OCI-LY3 (cell line): ENCODE data around the gene CCDC14.
"Not testable (repeated sequence)": the region's sequence is repeated elsewhere in the genome, so short reads cannot be mapped to it uniquely, and the experiment has no call there.

Experiments used
- H2AFZ ChIP-seq: fragments of 200-600, 300-600 bp; shearing (Covaris generic); 2 replicates; pipeline ENCODE4 v1.6.0; 2014; ENCODE audit warnings: antibody characterized with exemption, low read depth, low read length
- H3K27ac ChIP-seq: fragments of 200-600, 300-600 bp; sonication (generic); 2 replicates; pipeline ENCODE4 v1.5.1; 2014; ENCODE audit warnings: mild to moderate bottlenecking, low read length, moderate library complexity, mixed read lengths
- H3K27me3 ChIP-seq: fragments of 200-600, 300-600 bp; sonication (generic); 2 replicates; pipeline ENCODE4 v1.6.1; 2014; ENCODE audit warnings: low read depth, low read length, mixed read lengths
- H3K36me3 ChIP-seq: fragments of 200-600, 300-600 bp; sonication (generic); replicated peaks from 2 replicates; pipeline ENCODE3; 2014; ENCODE audit warnings: low read depth, low read length, mixed read lengths
- H3K4me1 ChIP-seq: fragments of 300-600, 200-600 bp; sonication (generic); 2 replicates; pipeline ENCODE4 v1.6.1; 2014; ENCODE audit warnings: low read length, mixed read lengths
- H3K4me2 ChIP-seq: fragments of 200-600, 300-600 bp; sonication (generic); 2 replicates; pipeline ENCODE4 v1.6.1; 2014; ENCODE audit warnings: low read length, mixed read lengths
- H3K4me3 ChIP-seq: fragments of 300-600, 200-600 bp; sonication (generic); 2 replicates; pipeline ENCODE4 v1.5.1; 2014; ENCODE audit warnings: antibody characterized with exemption, mild to moderate bottlenecking, low read length, moderate library complexity
- H3K79me2 ChIP-seq: fragments of 300-600, 200-600 bp; shearing (Covaris generic); 2 replicates; pipeline ENCODE4 v1.6.1; 2014; ENCODE audit warnings: mild to moderate bottlenecking, low read length, mixed read lengths
- H3K9ac ChIP-seq: fragments of 300-600, 200-600 bp; shearing (Covaris generic); 2 replicates; pipeline ENCODE4 v1.6.0; 2014; ENCODE audit warnings: mild to moderate bottlenecking, low read length, moderate library complexity
- H3K9me3 ChIP-seq: fragments of 200-600, 300-600 bp; shearing (Covaris generic); 2 replicates; pipeline ENCODE4 v1.6.1; 2014; ENCODE audit warnings: low read length, mixed read lengths; ENCODE audit not compliant: insufficient read depth
- H4K20me1 ChIP-seq: fragments of 200-600, 300-600 bp; sonication (generic); 2 replicates; pipeline ENCODE4 v1.6.1; 2016; ENCODE audit warnings: low read length, mixed read lengths; ENCODE audit not compliant: insufficient read depth
- CTCF ChIP-seq: fragments of 200-600, 300-600 bp; sonication (generic); IDR thresholded peaks from 2 replicates; pipeline ENCODE4 v1.5.1; 2014; ENCODE audit warnings: antibody characterized with exemption, low read length, low read depth
- EZH2phosphoT487 ChIP-seq: fragments of 200-600 bp; shearing (Covaris generic); IDR thresholded peaks from 2 replicates; pipeline ENCODE4 v1.6.1; 2018; ENCODE audit warnings: antibody characterized with exemption, mixed run types, low read depth

The CCDC14 gene

DNA sequence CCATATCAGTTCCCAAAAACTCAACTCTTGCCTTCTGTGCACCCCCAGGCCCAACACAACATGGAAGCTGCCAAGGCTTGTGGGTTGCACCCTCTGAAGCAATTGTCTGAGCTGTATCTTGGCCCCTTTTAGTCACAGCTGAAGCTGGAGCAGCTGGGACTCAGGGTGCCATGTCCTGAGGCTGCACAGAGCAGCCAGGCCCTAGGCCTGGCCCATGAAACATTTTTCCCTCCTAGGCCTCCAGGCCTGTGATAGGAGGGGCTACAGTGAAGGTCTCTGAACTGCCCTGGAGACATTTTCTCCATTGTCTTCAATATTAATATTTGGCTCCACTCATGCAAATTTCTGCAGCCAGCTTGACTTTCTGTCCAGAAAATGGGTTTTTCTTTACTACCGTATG lies 68.8 kb downstream of the CCDC14 start:
- TF ChIP-seq EZH2phosphoT487 (no peak), CTCF (no peak)

GRCh38 chr3:123890991-123891390 lies 70.0 kb downstream of the CCDC14 start:
- not testable (repeated sequence) for H3K9me3 ChIP-seq, H3K9ac ChIP-seq, H3K79me2 ChIP-seq, H3K36me3 ChIP-seq, H3K4me3 ChIP-seq, H3K4me2 ChIP-seq, H4K20me1 ChIP-seq, H3K4me1 ChIP-seq, H2AFZ ChIP-seq, H3K27me3 ChIP-seq, H3K27ac ChIP-seq

More for the DNA sequence above, 68.8 kb downstream of the CCDC14 start:
- Histone ChIP-seq H3K4me2 (no peak overlapping the region), H3K9ac (no peak overlapping the region), H3K4me1 (no peaks in the 10 kb centered on the region), H2AFZ (no peak overlapping the region), H3K79me2 (no peaks in the 10 kb centered on the region), H3K36me3 (no peaks in the 10 kb centered on the region), H3K27ac (no peak overlapping the region), H3K4me3 (no peak overlapping the region), H4K20me1 (no peaks in the 10 kb centered on the region), H3K27me3 (no peaks in the 10 kb centered on the region), H3K9me3 (peaks cover 4% of the 10 kb centered on the region; the same call in 1 of the 2 replicates)

- H3K9me3 ChIP-seq, H3K79me2 ChIP-seq, H4K20me1 ChIP-seq, H3K27ac ChIP-seq, H3K27me3 ChIP-seq, H3K4me1 ChIP-seq, H3K4me2 ChIP-seq, H3K36me3 ChIP-seq, H2AFZ ChIP-seq, H3K4me3 ChIP-seq, H3K9ac ChIP-seq: not testable (repeated sequence)
These were observed 70.9 kb downstream of the CCDC14 start for GRCh38 chr3:123890162-123890561.

GRCh38 chr3:123884993-123885392 lies 76.0 kb downstream of the CCDC14 start:
- Histone ChIP-seq H3K9me3 (no peaks in the 10 kb centered on the region), H3K4me2 (no peak overlapping the region), H3K9ac (no peak overlapping the region), H3K36me3 (no peaks in the 10 kb centered on the region), H4K20me1 (no peaks in the 10 kb centered on the region), H2AFZ (no peak overlapping the region), H3K27ac (no peak overlapping the region), H3K4me1 (no peaks in the 10 kb centered on the region), H3K79me2 (no peaks in the 10 kb centered on the region), H3K4me3 (no peak overlapping the region), H3K27me3 (no peaks in the 10 kb centered on the region)
- no peak for TF ChIP-seq EZH2phosphoT487
- no peak for TF ChIP-seq CTCF

DNA sequence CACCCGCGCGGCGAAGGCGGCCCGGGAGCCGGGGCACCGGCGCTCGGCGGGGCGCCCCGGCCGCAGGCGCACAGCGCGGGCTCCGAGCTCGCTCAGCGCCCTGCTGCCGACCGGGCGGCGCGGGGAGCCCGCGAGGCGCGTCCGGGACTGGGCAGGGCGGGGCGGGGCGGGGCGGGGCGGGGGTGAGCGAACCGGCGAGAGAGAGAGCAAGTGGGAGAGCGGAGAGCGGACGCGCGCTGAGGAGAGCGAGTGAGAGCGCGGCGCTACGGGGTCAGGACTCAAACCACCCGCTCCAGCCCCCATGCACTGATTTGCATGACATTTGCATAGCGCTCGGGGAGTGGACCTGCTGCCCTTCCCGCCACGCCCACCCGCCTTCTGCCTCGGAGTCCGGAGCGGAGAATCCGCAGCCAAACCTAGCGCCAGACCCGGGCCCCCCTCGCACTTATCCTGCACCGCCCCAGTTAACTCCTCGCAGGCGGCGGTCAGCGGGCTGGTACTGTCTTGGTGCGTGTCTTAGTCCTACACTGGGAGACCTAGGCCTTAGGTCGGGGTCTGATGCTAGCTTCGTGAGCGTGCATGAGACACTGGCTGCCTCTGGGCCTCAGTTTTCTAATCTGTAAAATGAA lies 76.7 kb downstream of the CCDC14 start, which contains the start of gene MYLK:
TSS of gene MYLK (minus strand) at position 130 of the 629 bp plus-strand sequence. CDS start 90,491 bp downstream, outside the sequence.
- Histone ChIP-seq H3K4me2 (no peak within 1 kb of the TSS), H3K9ac (no peak within 1 kb of the TSS), H3K9me3 (no peaks in the 10 kb centered on the region), H3K27ac (no peak within 1 kb of the TSS), H3K79me2 (no peaks in the 10 kb centered on the region), H3K4me1 (no peaks in the 10 kb centered on the region), H4K20me1 (no peaks in the 10 kb centered on the region), H2AFZ (no peak within 1 kb of the TSS), H3K4me3 (no peak within 1 kb of the TSS), H3K27me3 (no peaks in the 10 kb centered on the region), H3K36me3 (no peaks in the 10 kb centered on the region)
- TF ChIP-seq EZH2phosphoT487, result no peak
- TF ChIP-seq CTCF, result no peak
